GM20431 (cell line): Measurements from ENCODE around the gene ECE1.

Experiments
- in situ Hi-C: fragments of 300-500 bp; cut with MseI, MboI; formaldehyde crosslinking; loops from one replicate; pipeline ENCODE4 v1.15.0; 2020; ENCODE audit warnings: low sequenced_read_pairs; ENCODE audit not compliant: unreplicated experiment

Gene ECE1

GRCh38 chr1:21325731-21326387 lies 35.6 kb upstream of the ECE1 start:
- in situ Hi-C loops: no loop called here

- in situ Hi-C loops: no loop called here
These were observed 35.0 kb upstream of the ECE1 start for GRCh38 chr1:21325231-21325718.

GRCh38 chr1:21324368-21325141 lies 34.3 kb upstream of the ECE1 start:
- in situ Hi-C loops: no loop called here

- in situ Hi-C loops: no loop called here
These were observed 32.8 kb upstream of the ECE1 start for GRCh38 chr1:21323091-21323490.

GRCh38 chr1:21322681-21323016 lies 32.4 kb upstream of the ECE1 start:
- in situ Hi-C loops: no loop called here

GRCh38 chr1:21321963-21322680 lies 31.9 kb upstream of the ECE1 start:
- in situ Hi-C loops: no loop called here

GRCh38 chr1:21320410-21321108 lies 30.3 kb upstream of the ECE1 start:
- in situ Hi-C loops: no loop called here

GRCh38 chr1:21319447-21320407 lies 29.5 kb upstream of the ECE1 start:
- in situ Hi-C loops: no loop called here

- in situ Hi-C loops: no loop called here
These were observed 28.5 kb upstream of the ECE1 start for GRCh38 chr1:21318714-21319159.

- in situ Hi-C loops: no loop called here
These were observed 27.9 kb upstream of the ECE1 start for GRCh38 chr1:21318057-21318713.

GRCh38 chr1:21317690-21318043 lies 27.4 kb upstream of the ECE1 start:
- in situ Hi-C loops: no loop called here

GRCh38 chr1:21317035-21317689 lies 26.9 kb upstream of the ECE1 start:
- in situ Hi-C loops: no loop called here

- in situ Hi-C loops: no loop called here
These were observed 24.6 kb upstream of the ECE1 start for GRCh38 chr1:21314743-21315396.

GRCh38 chr1:21313886-21314721 lies 23.8 kb upstream of the ECE1 start:
- in situ Hi-C loops: no loop called here

- in situ Hi-C loops: no loop called here
These were observed 23.1 kb upstream of the ECE1 start for GRCh38 chr1:21313203-21313885.

- in situ Hi-C loops: no loop called here
These were observed 22.2 kb upstream of the ECE1 start for GRCh38 chr1:21312407-21312992.
